HPDE6-E6E7 (cell line): Measurements from ENCODE around the gene DBF4B.
"Not testable (repeated sequence)": the region's sequence is repeated elsewhere in the genome, so short reads cannot be mapped to it uniquely, and the experiment has no call there.

Experiments
- DNase-seq: peaks from one replicate; pipeline ENCODE4 v3.0.0; 2011; ENCODE audit warnings: missing footprints; ENCODE audit errors: extremely low spot score

DBF4B gene

GRCh38 chr17:44733753-44734152 is 25.3 kb downstream of the DBF4B start:
- DNase-seq, result no peak

GRCh38 chr17:44734272-44734671 is 25.8 kb downstream of the DBF4B start:
- DNase-seq, result no peak

GRCh38 chr17:44736551-44737240 is 28.2 kb downstream of the DBF4B start:
- no peak for DNase-seq

- DNase-seq, result no peak
Measured at GRCh38 chr17:44738214-44738906, 29.9 kb downstream of the DBF4B start.

GRCh38 chr17:44741316-44741715 is 32.9 kb downstream of the DBF4B start:
- no peak for DNase-seq

GRCh38 chr17:44745301-44745700 is 36.8 kb downstream of the DBF4B start:
- no peak for DNase-seq

GRCh38 chr17:44745738-44746137 is 37.3 kb downstream of the DBF4B start:
- not testable (repeated sequence) for DNase-seq

GRCh38 chr17:44747566-44747965 is 39.1 kb downstream of the DBF4B start:
- no peak for DNase-seq

GRCh38 chr17:44749076-44749979 is 40.9 kb downstream of the DBF4B start:
- DNase-seq, result no peak

- DNase-seq, result no peak
Measured at GRCh38 chr17:44749980-44750318, 41.5 kb downstream of the DBF4B start.

GRCh38 chr17:44751331-44751730 is 42.9 kb downstream of the DBF4B start:
- no peak for DNase-seq

- DNase-seq, result no peak
Measured at GRCh38 chr17:44751806-44752205, 43.3 kb downstream of the DBF4B start.

- DNase-seq, result no peak
Measured at GRCh38 chr17:44752953-44753861, 44.7 kb downstream of the DBF4B start.

- no peak for DNase-seq
Measured at GRCh38 chr17:44754276-44754675, 45.8 kb downstream of the DBF4B start.

GRCh38 chr17:44755180-44755579 is 46.7 kb downstream of the DBF4B start:
- DNase-seq, result not testable (repeated sequence)

GRCh38 chr17:44757045-44757917 is 48.8 kb downstream of the DBF4B start:
- DNase-seq, result no peak

GRCh38 chr17:44757918-44758413 is 49.5 kb downstream of the DBF4B start:
- no peak for DNase-seq

GRCh38 chr17:44758414-44759085 is 50.1 kb downstream of the DBF4B start, which contains the start of gene ADAM11:
ADAM11 (plus strand) TSS chr17:44758988; CDS start chr17:44759200, 212 bp downstream.
- no peak for DNase-seq

- DNase-seq, result no peak
Measured at GRCh38 chr17:44759086-44759915, 50.8 kb downstream of the DBF4B start.
